NCI-H1092 treated with DMSO at 0.1 percent for 48 hours (cell line): Measurements from ENCODE around the gene AQP11.
"Not testable (repeated sequence)": the region's sequence is repeated elsewhere in the genome, so short reads cannot be mapped to it uniquely, and the experiment has no call there.

Source experiments
- DNase-seq: peaks from one replicate; lab custom pipeline; 2025; lab: John Stamatoyannopoulos, UW

The AQP11 gene, protein sequence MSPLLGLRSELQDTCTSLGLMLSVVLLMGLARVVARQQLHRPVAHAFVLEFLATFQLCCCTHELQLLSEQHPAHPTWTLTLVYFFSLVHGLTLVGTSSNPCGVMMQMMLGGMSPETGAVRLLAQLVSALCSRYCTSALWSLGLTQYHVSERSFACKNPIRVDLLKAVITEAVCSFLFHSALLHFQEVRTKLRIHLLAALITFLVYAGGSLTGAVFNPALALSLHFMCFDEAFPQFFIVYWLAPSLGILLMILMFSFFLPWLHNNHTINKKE

GRCh38 chr11:77589521-77590193, at the start of gene AQP11:
Gene AQP11 (plus strand): TSS chr11:77589953. CDS start chr11:77589993, 40 bp downstream.
- peak; percentile 93 for DNase-seq

GRCh38 chr11:77542296-77542695, 47.5 kb upstream of the AQP11 start:
- no peak for DNase-seq

DNA sequence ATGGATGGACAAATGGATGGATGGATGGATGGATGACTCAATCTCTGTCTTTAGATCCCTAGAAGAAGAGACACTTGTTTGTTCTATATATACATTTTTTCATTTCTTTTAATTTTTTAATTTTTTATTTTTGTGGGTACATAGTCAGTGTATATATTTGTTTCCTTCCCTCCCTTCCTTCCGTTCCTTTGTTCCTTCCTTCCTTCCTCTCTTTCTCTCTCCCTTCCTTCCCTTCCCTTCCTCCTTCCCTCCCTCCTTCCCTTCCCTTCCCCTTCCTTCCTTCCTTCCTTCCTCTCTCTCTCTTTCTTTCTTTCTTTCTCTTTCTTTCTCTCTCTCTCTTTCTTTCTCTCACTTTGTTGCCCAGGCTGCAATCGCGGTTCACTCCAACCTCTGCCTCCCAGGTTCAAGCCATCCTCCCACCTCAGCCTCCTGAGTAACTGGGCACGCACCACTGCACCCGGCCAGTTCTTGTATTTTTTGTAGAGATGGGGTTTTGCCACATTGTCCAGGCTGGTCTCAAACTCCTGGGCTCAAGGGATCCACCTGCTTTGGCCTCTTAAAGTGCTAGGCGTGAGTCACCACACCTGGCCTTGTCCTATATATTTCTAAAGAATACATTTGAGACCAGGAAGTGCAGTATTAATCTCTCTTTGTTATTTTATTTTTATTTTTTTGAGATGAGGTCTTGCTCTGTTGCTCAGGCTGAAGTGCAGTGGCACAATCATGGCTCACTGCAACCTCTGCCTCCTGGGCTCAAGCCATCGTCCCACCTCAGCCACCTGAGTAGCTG, 42.5 kb upstream of the AQP11 start:
- DNase-seq = no peak

DNA sequence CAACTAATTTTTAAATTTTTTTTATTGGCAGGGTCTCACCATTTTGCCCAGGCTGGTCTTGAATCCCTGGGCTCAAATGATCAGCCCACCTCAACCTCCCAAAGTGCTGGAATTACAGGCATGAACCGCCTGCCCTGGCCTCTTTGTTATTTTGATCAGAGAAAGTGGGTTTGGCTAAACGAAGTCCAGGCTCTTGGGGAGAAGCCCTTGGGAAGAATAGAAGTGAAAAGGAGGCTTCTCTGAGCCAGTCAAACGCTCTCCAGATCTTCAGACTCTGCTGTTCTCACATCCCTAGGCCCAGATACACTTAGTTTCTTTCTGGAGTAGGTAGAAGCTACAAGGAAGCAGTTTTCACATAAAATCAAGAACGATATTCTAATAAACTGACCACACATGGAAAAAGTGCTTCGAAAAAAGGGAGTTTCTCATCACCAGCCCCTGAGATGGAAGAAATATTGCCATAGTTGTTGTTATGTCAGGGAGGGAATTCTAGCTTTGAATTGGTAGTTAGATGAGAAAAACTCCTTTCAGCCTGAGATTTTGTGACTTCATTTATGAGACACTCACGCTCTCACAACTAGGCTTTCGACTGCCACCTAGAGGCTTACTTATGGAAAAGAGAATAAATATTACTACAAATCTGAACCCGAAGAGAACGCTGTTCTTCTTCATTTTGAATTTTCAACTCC, 41.7 kb upstream of the AQP11 start:
- DNase-seq = peak; percentile 79

DNA sequence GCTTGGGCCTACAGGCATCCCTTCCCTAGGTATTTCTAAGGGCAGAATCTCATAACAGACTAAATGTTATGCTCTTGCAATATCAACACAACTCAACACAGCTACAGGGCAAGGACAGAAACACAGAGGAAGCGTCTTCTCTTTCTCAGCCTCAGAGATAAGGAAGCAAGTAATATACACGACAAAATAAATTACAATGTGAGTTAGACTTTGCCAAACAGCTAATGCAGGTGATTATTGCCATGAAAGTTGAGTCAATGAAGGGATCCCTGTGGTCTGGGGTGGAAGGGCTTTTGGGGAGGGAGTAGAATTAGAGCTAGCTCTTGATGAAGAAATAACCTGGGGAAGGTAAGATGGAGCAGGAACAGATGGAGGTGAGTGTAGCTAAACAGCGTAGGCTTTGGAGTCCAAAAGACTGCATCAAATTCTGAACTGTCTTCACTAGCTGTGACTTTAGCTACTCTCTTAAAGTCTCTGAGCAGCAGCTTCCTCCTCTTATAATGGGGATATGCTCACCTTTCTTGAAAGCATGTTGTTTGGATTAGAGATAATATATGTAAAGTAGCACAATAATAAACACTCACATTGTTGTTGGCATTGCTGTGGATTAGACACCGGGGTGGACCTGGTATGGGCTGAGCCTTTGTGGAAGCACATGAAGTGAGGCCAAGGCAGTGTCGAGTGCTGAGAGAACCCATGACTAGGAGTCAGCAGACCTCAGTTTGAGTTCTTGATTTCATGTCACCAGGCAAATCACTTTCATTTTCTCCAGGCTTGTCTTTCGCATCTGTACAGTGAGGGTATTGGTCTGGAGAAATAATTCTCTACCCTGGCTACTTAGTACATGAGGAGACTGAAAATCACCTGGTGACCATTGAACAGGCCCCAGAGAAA, 41.0 kb upstream of the AQP11 start:
- no peak for DNase-seq

GRCh38 chr11:77551426-77551825, 38.3 kb upstream of the AQP11 start:
- DNase-seq = not testable (repeated sequence)

GRCh38 chr11:77557553-77557952, 32.2 kb upstream of the AQP11 start:
- peak; percentile 41 for DNase-seq

DNA sequence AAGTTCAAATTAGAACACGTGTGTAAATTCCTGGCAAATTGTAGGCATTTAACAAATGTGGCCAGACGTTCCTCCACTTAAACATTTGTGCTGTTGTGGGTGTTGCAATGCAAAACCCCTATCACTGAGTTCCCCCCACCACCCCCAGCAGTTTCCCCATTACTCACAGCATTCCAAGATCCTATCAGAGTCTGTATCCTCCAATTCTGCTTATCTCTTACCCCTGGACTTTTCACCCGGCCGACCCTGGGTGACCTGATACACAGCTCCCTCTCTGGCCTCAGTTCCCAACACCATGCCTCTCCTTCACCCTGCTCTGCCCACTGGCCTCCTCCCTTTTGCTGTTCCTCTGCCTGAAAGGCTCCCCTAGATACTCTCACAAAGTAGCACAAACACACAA, 31.4 kb upstream of the AQP11 start:
- no peak for DNase-seq

GRCh38 chr11:77559686-77560401, 29.9 kb upstream of the AQP11 start:
- DNase-seq = no peak

DNA sequence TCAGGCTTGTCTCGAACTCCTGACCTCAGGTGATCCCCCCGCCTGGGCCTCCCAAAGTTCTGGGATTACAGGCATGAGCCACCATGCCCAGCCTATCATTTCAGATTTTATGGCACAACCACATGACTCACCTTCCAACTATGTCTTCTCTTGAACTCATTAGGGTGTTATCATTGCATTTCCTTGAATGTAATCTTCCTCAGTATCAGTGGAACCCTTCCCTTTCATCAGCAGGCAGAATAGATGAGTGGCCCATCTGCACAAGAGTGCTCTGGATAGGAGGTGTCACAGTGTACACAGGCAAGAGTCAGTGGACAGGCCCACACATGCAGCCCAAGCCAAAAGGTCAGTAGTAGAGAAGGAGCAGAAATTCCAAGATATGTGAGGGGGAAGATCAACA, 29.1 kb upstream of the AQP11 start:
- no peak for DNase-seq

DNA sequence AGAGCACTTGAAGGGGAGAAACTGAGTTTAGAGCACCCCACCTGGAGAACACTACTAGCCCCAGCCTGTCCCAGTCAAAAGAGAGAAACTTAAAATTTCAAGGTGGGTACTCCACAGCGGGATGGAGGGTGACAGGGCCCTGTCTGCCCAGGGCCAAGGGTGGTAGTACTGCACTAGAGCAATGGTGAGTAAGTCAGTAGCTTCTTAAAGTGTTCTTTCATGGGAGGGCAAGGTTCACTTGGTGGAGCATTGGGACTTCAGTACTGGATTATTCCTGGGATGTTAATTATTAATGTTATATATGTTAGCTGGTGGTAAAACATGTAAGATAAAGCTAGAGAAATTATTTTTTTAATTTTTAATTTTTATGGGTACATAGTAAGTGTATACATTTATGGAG, 28.5 kb upstream of the AQP11 start:
- no peak for DNase-seq

GRCh38 chr11:77568306-77568705, 21.4 kb upstream of the AQP11 start:
- DNase-seq = no peak

DNA sequence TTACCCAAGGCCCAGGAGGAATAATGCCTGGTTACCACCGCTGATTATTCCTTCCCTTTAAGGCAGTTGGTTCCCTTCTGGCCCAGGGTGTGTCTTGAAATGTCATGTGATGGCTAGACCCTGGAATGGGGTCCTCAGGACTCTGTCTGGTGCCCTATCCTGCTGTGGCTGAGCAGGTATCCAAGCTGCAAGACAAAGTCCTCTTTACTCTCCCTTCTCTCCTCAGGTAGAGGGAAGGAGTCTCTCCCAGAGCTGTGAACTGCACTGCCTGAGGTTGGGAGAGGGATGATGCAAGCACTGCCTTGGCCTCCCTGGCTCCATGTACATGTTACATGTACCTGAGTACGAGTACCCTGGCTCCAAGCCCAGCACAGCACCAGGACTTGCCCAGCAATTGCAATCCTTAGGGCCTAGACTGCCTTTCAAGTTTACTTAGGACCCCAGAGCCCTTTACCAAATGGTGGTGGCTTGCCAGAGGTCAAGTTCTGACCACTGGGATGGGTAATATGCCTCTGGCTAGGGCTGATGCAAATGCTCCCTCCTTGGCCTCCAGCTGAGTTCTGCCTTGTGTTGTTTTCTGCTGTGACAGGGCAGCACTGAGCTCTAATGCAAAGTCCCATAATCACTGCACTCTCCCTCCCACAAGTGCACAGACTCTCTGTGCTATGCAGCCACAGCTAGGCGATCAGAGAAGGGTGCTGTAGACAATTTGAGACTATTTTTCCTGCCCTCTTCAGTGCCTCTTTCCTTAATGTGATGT, 20.7 kb upstream of the AQP11 start:
- DNase-seq = no peak

- DNase-seq = no peak
These were observed 20.1 kb upstream of the AQP11 start for GRCh38 chr11:77569676-77570070.

GRCh38 chr11:77570896-77571295, 18.9 kb upstream of the AQP11 start:
- not testable (repeated sequence) for DNase-seq

DNA sequence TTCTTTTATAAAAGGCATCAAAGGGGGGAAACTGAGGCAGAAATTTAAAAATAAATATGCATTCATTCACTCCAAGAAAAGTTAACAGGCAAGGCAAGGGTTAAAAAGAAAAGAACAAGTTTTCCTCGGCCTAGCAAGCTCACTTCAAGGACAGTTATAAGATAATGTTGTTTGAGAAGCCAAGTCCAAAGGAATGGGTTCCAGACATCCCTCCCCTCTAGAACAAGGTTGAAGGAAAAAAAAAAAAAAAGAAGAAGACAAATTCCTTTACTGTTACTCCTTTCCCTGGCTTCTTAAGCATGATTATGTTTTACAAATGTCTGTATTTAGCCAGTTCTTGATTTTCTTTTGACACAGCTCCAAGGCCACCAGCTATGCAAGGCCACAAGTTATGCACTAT, 14.3 kb upstream of the AQP11 start:
- DNase-seq = not testable (repeated sequence)

DNA sequence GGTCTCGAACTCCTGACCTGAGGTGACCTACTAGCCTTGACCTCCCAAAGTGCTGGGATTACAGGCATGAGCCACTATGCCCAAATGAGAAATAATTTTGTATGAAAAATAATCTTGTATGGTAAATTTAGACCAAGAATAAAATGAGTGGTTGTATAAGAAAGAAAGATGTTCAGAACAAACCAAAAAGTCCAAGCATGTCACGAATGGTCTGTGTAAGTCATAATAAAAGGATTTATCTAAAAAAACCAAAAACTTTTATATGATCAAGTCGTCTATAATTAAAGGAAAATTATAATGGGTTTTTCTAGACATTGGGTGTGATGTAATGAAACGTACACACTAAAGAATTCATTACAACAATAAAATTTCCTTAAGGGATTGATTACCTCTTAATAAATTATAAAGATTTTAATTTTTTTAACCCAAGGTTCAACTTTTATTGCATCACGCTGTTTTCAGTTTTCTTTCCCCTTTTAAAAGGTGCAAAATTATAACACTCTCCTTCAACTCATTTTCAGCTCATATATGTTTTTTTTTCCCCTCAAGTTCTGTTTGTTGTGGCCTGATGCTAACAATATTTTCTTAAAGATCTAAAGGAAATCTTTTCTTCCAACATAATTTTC, 8.9 kb upstream of the AQP11 start:
- DNase-seq = peak; percentile 12

GRCh38 chr11:77589181-77589520, 602 bp upstream of the AQP11 start:
- no peak for DNase-seq

GRCh38 chr11:77590194-77590782, 535 bp downstream of the AQP11 start:
- peak; percentile 72 for DNase-seq
